Vagina (tissue), 2 donors: ENCODE measurements around the gene RNU6-1. TPM values are rescaled to one million over a fixed set of nuclear protein-coding genes. Genes with fewer than 3 reads are reported as not detected.

Source experiments
- DNase-seq, 2 donors: peaks; one replicate each; pipeline ENCODE4 v3.0.0-alpha.2; 2017; ENCODE audit errors: extremely low spot score in 2 of 2
- H3K27ac ChIP-seq: fragments of 200-600 bp; sonication (generic); one replicate; pipeline ENCODE4 v1.5.1; 2019
- H3K27me3 ChIP-seq: fragments of 200-600 bp; sonication (generic); one replicate; pipeline ENCODE4 v1.5.1; 2019
- H3K36me3 ChIP-seq, 2 donors: fragments of 200-600 bp; sonication (generic); one replicate each; pipeline ENCODE4 v1.5.1; 2017 to 2019
- H3K4me1 ChIP-seq: fragments of 200-600 bp; sonication (generic); one replicate; pipeline ENCODE4 v1.5.1; 2019
- H3K4me3 ChIP-seq, 2 donors: fragments of 200-600 bp; sonication (generic); 1 replicate in 1 of 2; 2 replicates in 1 of 2; pipeline ENCODE4 v1.5.1; 2016 to 2019
- H3K9me3 ChIP-seq: fragments of 200-600 bp; sonication (generic); one replicate; pipeline ENCODE4 v1.5.1; 2019
- CTCF ChIP-seq, 3 experiments: fragments of 450-650 bp in 2 of 3; fragments of 200-600 bp in 1 of 3; sonication (generic) in 1 of 3; IDR thresholded peaks; one replicate each; pipeline ENCODE4 v1.5.1; 2017 to 2019; ENCODE audit warnings: antibody characterized with exemption in 3 of 3, mild to moderate bottlenecking in 2 of 3, moderate library complexity in 2 of 3
- POLR2A ChIP-seq, 2 donors: fragments of 450-650 bp; IDR thresholded peaks; one replicate each; pipeline ENCODE4 v1.6.1; 2017; ENCODE audit warnings: antibody characterized with exemption in 2 of 2, mild to moderate bottlenecking in 2 of 2, moderate library complexity in 2 of 2
- POLR2AphosphoS5 ChIP-seq, 2 donors: sonication (generic); formaldehyde crosslinking; IDR thresholded peaks; one replicate each; pipeline ENCODE4 v1.9.0; 2017; ENCODE audit warnings: antibody characterized with exemption in 2 of 2, mild to moderate bottlenecking in 2 of 2, low read depth in 1 of 2; ENCODE audit not compliant: insufficient read depth in 1 of 2
- intact Hi-C: fragments of 100-400 bp; cut with DNase I; formaldehyde crosslinking; loops from one replicate; pipeline ENCODE4 v1.15.1; 2023
- total RNA-seq: library from RNA; depleted of rRNA; stranded (reverse); fragments of >200 nt; gene quantifications from one replicate; pipeline ENCODE4 v1.2.3, GENCODE V29; 2016

The RNU6-1 gene
- total RNA-seq, 1 donor from 2014 or later, result not detected

DNA sequence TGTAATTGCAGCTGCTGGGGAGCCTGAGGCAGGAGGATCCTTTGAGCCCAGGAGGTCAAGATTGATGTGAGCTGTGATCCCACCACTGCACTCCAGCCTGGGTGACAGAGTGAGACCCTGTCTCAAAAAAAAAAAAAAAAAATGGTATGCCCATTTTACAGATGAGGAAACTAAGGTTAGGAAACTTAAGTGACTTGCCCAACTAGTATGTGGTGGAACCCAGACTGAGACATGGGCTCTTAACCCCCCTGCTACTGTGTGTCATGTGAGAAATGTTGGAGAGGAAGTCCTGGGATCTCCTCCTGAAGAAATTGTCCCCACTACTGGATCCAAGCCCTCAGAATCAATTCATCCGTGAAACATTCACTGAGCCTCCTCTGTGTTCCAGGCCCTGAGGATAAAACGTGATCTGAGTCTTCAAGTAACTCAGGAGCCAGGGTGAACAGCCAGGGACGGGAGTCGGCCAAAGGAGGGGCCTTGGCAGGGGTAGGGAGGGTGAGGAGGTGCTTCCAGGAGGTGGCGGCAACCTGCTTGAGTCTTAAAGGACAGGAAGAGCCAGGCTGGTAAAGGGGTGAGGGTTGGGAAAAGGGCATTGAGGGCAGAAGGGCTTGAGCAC lies 19.6 kb upstream of the RNU6-1 start:
- H3K4me1 ChIP-seq, result peaks cover 13% of the 10 kb centered on the region
- H3K36me3 ChIP-seq, result no peaks in the 10 kb centered on the region
- no peak overlapping the region for H3K4me3 ChIP-seq
- no peak overlapping the region for H3K27ac ChIP-seq
- no peaks in the 10 kb centered on the region for H3K27me3 ChIP-seq
- no peak for DNase-seq
- TF ChIP-seq POLR2AphosphoS5 (IDR thresholded peaks at IDR 0.05; ENCODE audit: insufficient read depth in 1 of 2, low read depth in 1 of 2) (no peak), CTCF (IDR thresholded peaks at IDR 0.05) (no peak), POLR2A (IDR thresholded peaks at IDR 0.05) (no peak)
- H3K9me3 ChIP-seq, result no peaks in the 10 kb centered on the region
- intact Hi-C loops, result no loop called here

DNA sequence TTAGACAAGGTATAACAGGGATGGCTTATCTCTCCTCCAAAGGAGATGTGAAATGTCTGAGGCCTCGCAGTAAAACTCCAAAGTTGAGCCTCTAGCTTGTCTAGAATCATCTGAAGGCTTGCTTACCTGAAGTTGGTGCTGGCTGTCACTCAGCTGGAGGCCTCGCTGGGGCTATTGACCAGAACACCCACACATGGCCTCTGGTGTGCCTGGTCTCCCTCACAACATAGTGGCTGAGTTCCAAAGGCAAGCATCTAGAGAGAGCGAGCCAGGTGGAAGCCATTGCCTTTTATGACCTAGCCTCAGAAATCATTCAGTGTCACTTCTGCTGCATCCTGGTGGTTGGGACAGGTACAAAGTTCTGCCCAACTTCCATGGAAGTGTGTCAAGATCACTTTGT lies 17.4 kb upstream of the RNU6-1 start:
- intact Hi-C loops, result no loop called here
- Histone ChIP-seq H3K4me3 (no peak overlapping the region), H3K4me1 (no peaks in the 10 kb centered on the region), H3K27me3 (no peaks in the 10 kb centered on the region), H3K36me3 (no peaks in the 10 kb centered on the region), H3K27ac (no peak overlapping the region), H3K9me3 (no peaks in the 10 kb centered on the region)
- no peak for DNase-seq
- no peak for TF ChIP-seq POLR2AphosphoS5 (IDR thresholded peaks at IDR 0.05; ENCODE audit: insufficient read depth in 1 of 2, low read depth in 1 of 2)

DNA sequence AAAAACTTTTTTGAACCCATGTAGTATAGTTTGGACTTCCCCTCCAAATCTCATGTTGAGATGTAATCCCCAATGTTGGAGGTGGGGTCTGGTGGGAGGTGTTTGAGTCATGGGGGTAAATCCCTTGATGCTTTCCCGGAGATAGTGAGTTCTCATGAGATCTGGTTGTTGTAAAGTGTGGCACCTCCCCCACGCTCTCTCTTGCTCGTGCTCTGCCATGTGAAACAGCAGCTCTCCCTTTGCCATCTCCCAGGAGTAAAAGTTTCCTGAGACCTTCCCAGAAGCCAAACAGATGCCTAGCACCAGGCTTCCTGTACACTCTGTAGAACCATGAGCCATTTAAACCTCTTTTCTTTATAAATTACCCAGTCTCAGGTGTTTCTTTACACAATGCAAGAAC lies 16.0 kb upstream of the RNU6-1 start:
- no peaks in the 10 kb centered on the region for H3K4me1 ChIP-seq
- H3K9me3 ChIP-seq, result no peaks in the 10 kb centered on the region
- H3K4me3 ChIP-seq, result no peak overlapping the region
- no peak for DNase-seq
- H3K36me3 ChIP-seq, result no peaks in the 10 kb centered on the region
- TF ChIP-seq POLR2AphosphoS5 (IDR thresholded peaks at IDR 0.05; ENCODE audit: insufficient read depth in 1 of 2, low read depth in 1 of 2) (no peak), CTCF (IDR thresholded peaks at IDR 0.05) (no peak), POLR2A (IDR thresholded peaks at IDR 0.05) (no peak)
- no peak overlapping the region for H3K27ac ChIP-seq
- H3K27me3 ChIP-seq, result no peaks in the 10 kb centered on the region
- intact Hi-C loops, result no loop called here

GRCh38 chr15:67854358-67854757 lies 14.5 kb upstream of the RNU6-1 start:
- Histone ChIP-seq H3K4me3 (no peak overlapping the region), H3K36me3 (no peaks in the 10 kb centered on the region), H3K9me3 (no peaks in the 10 kb centered on the region), H3K27ac (no peak overlapping the region), H3K27me3 (no peaks in the 10 kb centered on the region), H3K4me1 (no peaks in the 10 kb centered on the region)
- TF ChIP-seq POLR2AphosphoS5 (IDR thresholded peaks at IDR 0.05; ENCODE audit: insufficient read depth in 1 of 2, low read depth in 1 of 2) (no peak), POLR2A (IDR thresholded peaks at IDR 0.05) (no peak), CTCF (IDR thresholded peaks at IDR 0.05) (no peak)
- DNase-seq, result no peak
- intact Hi-C loops, result no loop called here

DNA sequence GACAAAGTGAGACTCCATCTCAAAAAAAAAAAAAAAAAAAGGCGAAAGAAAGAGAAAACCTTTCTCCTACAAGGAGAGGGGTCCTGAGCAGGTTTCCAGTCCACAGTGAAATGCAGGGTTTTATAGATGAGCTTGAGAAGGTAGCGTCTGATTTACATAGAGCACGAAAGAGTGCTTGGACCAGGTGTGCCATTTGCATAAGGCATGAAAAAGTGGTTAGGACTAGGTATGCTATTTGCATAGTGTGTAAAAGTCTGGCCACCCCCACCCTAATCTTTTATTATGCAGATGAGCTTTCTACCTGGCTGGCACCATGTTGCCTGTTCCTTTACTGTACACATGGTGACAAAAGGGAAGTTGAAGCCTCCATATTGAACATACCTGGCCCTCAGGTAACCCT lies 13.6 kb upstream of the RNU6-1 start:
- Histone ChIP-seq H3K9me3 (no peaks in the 10 kb centered on the region), H3K4me3 (no peak overlapping the region), H3K27me3 (no peaks in the 10 kb centered on the region), H3K27ac (no peak overlapping the region), H3K4me1 (no peaks in the 10 kb centered on the region), H3K36me3 (no peaks in the 10 kb centered on the region)
- intact Hi-C loops, result no loop called here
- no peak for DNase-seq
- TF ChIP-seq CTCF (IDR thresholded peaks at IDR 0.05), result no peak
- TF ChIP-seq POLR2AphosphoS5 (IDR thresholded peaks at IDR 0.05; ENCODE audit: insufficient read depth in 1 of 2, low read depth in 1 of 2), result no peak
- no peak for TF ChIP-seq POLR2A (IDR thresholded peaks at IDR 0.05)
